Sigmoid colon (tissue), 7 donors: ENCODE results near the gene SARS2. TPM values are rescaled to one million over a fixed set of nuclear protein-coding genes. Genes with fewer than 3 reads are reported as not detected.

Source experiments
- DNase-seq: peaks from one replicate; pipeline ENCODE4 v3.0.0-alpha.2; 2019
- H3K27ac ChIP-seq, 4 donors: fragments of 200-600 bp; sonication (generic); one replicate each; pipeline ENCODE4 v1.5.1; 2016 to 2019; ENCODE audit warnings: mild to moderate bottlenecking in 1 of 4
- H3K27me3 ChIP-seq, 3 donors: fragments of 200-600 bp; sonication (generic); one replicate each; pipeline ENCODE4 v1.5.1; 2019; ENCODE audit warnings: mild to moderate bottlenecking in 1 of 3
- H3K36me3 ChIP-seq, 4 donors: fragments of 200-600 bp; sonication (generic); one replicate each; pipeline ENCODE4 v1.5.1; 2016 to 2019
- H3K4me1 ChIP-seq, 4 donors: fragments of 200-600 bp; sonication (generic); one replicate each; pipeline ENCODE4 v1.5.1; 2017 to 2019
- H3K4me3 ChIP-seq, 4 donors: fragments of 200-600 bp; sonication (generic); one replicate each; pipeline ENCODE4 v1.5.1; 2017 to 2019; ENCODE audit warnings: mild to moderate bottlenecking in 2 of 4, moderate library complexity in 1 of 4
- H3K9me3 ChIP-seq, 4 donors: fragments of 200-600 bp in 3 of 4; sonication (generic) in 3 of 4; one replicate each; pipeline versions ENCODE4 v1.5.1 to v1.6.1; 2013 to 2019
- CTCF ChIP-seq, 4 experiments: fragments of 450-650 bp in 3 of 4; fragments of 200-600 bp in 1 of 4; IDR thresholded peaks; one replicate each; pipeline ENCODE4 v1.5.1; 2016 to 2019; ENCODE audit warnings: antibody characterized with exemption in 4 of 4, mild to moderate bottlenecking in 3 of 4, moderate library complexity in 2 of 4
- EP300 ChIP-seq, 4 donors: sonication (generic); formaldehyde crosslinking; IDR thresholded peaks; one replicate each; pipeline ENCODE4 v1.6.1; 2017; ENCODE audit warnings: antibody characterized with exemption in 4 of 4
- POLR2A ChIP-seq, 2 donors: fragments of 450-650 bp; IDR thresholded peaks; one replicate each; pipeline ENCODE4 v1.6.1; 2016; ENCODE audit warnings: antibody characterized with exemption in 2 of 2, mild to moderate bottlenecking in 2 of 2, moderate library complexity in 2 of 2
- POLR2AphosphoS5 ChIP-seq, 4 donors: sonication (generic); formaldehyde crosslinking; IDR thresholded peaks; one replicate each; pipeline ENCODE4 v1.6.1; 2017; ENCODE audit warnings: antibody characterized with exemption in 4 of 4
- WGBS, 2 donors: extraction: QIAGEN DNeasy Blood & Tissue Kit; methylation state at CpG; one replicate each; pipeline ENCODE4 v1.1.7; 2013; 5-methylcytosine and 5-hydroxymethylcytosine counted together
- intact Hi-C: fragments of 100-400 bp; cut with DNase I; formaldehyde crosslinking; loops from one replicate; pipeline ENCODE4 v1.15.1; 2023
- polyA plus RNA-seq, 3 donors: library from polyadenylated mRNA; stranded (reverse); fragments of 200-250 nt; gene quantifications; one replicate each; pipeline ENCODE4 v1.2.3, GENCODE V29; 2013
- total RNA-seq, 4 donors: library from RNA; depleted of rRNA; stranded (reverse); fragments of >200 nt; gene quantifications; one replicate each; pipeline ENCODE4 v1.1.0, GENCODE V29; 2016
- donor health status: healthy with polysubstance abuse.
- donor health status: Bipolar disorder and iron deficiency.
- donor health status: healthy.

SARS2 gene
- total and polyA plus RNA-seq, 7 donors = 7.4 to 38.9 (median 15.3) TPM

- DNase-seq = no peak
Observed at GRCh38 chr19:38869160-38869835, 61.3 kb downstream of the SARS2 start.

GRCh38 chr19:38868551-38868950 is 62.0 kb downstream of the SARS2 start:
- Histone ChIP-seq H3K4me3 (no peak overlapping the region), H3K27ac (no peak overlapping the region), H3K27me3 (no peaks in the 10 kb centered on the region), H3K36me3 (no peaks in the 10 kb centered on the region), H3K4me1 (peaks cover 0 to 17% (median 15%) of the 10 kb centered on the region in 4 donors), H3K9me3 (no peaks in the 10 kb centered on the region)
- no peak for DNase-seq
- intact Hi-C loops = loop anchor here (2.0 kb wide), 1 partner anchor 16 kb away; no protein-coding TSS in a partner anchor
- WGBS, 2 donors = 79 to 91% methylated on average over 6 of the region's 6 CpGs
- TF ChIP-seq POLR2A (IDR thresholded peaks at IDR 0.05) (no peak), POLR2AphosphoS5 (IDR thresholded peaks at IDR 0.05) (no peak), CTCF (IDR thresholded peaks at IDR 0.05) (no peak), EP300 (IDR thresholded peaks at IDR 0.05) (no peak)

More at GRCh38 chr19:38869160-38869835, 61.3 kb downstream of the SARS2 start:
- H3K27ac ChIP-seq = peak overlapping the region in 3 of 4 donors; percentile 45 to 64 (median 59)
- H3K9me3 ChIP-seq = no peaks in the 10 kb centered on the region
- peak overlapping the region; percentile 13 to 55 (median 48) for H3K4me3 ChIP-seq
- intact Hi-C loops = loop anchor here (2.0 kb wide), 1 partner anchor 16 kb away; no protein-coding TSS in a partner anchor
- peaks cover 0 to 17% (median 15%) of the 10 kb centered on the region in 4 donors for H3K4me1 ChIP-seq
- WGBS, 2 donors = 30 to 71% methylated on average over 34 of the region's 34 CpGs
- no peaks in the 10 kb centered on the region for H3K36me3 ChIP-seq
- no peaks in the 10 kb centered on the region for H3K27me3 ChIP-seq
- TF ChIP-seq POLR2AphosphoS5 (IDR thresholded peaks at IDR 0.05) (no peak), CTCF (IDR thresholded peaks at IDR 0.05) (no peak), EP300 (IDR thresholded peaks at IDR 0.05) (no peak)

GRCh38 chr19:38867171-38867780 is 63.3 kb downstream of the SARS2 start:
- no peak overlapping the region for H3K4me3 ChIP-seq
- TF ChIP-seq EP300 (IDR thresholded peaks at IDR 0.05) (no peak), POLR2A (IDR thresholded peaks at IDR 0.05) (no peak), POLR2AphosphoS5 (IDR thresholded peaks at IDR 0.05) (no peak), CTCF (IDR thresholded peaks at IDR 0.05) (no peak)
- H3K4me1 ChIP-seq = peaks cover 0 to 28% (median 27%) of the 10 kb centered on the region in 4 donors
- H3K27me3 ChIP-seq = no peaks in the 10 kb centered on the region
- 90% methylated on average over 10 of the region's 10 CpGs for WGBS, 2 donors
- no peaks in the 10 kb centered on the region for H3K9me3 ChIP-seq
- no peak overlapping the region for H3K27ac ChIP-seq
- no peaks in the 10 kb centered on the region for H3K36me3 ChIP-seq
- intact Hi-C loops = no loop called here
- DNase-seq = no peak

Other genes starting within 250 kb of the SARS2 start
- 1 to 10 TPM in 1 of 4 donors, under 1 TPM in 2, not detected in 1; 0.33 to 3.0 (median 0.54) TPM for gene CAPN12, start 186.3 kb downstream of the SARS2 start, total RNA-seq
- gene CAPN12, start 186.3 kb downstream of the SARS2 start, polyA plus RNA-seq = 10 to 100 TPM in 1 of 3 donors, 1 to 10 TPM in 2; 5.3 to 14.3 (median 6.0) TPM
- gene LGALS7, start 157.2 kb downstream of the SARS2 start, total RNA-seq = not detected
- not detected for gene LGALS7, start 157.2 kb downstream of the SARS2 start, polyA plus RNA-seq
- 1 to 10 TPM in 1 of 4 donors, not detected in 3; 3.0 TPM for gene LGALS7B, start 141.6 kb downstream of the SARS2 start, total RNA-seq
- gene LGALS7B, start 141.6 kb downstream of the SARS2 start, polyA plus RNA-seq = 1 to 10 TPM in 1 of 3 donors, not detected in 2; 1.2 TPM
- gene LGALS4, start 117.8 kb downstream of the SARS2 start, total RNA-seq = 10 to 100 TPM in 1 of 4 donors, 1 to 10 TPM in 2, under 1 TPM in 1; 0.33 to 13.2 (median 4.4) TPM
- 1,000 to 10,000 TPM; 2,620 to 9,832 (median 7,672) TPM for gene LGALS4, start 117.8 kb downstream of the SARS2 start, polyA plus RNA-seq
- 100 to 1,000 TPM in 3 of 4 donors, 10 to 100 TPM in 1; 99.5 to 149 (median 120) TPM for gene ECH1, start 99.0 kb downstream of the SARS2 start, total RNA-seq
- 100 to 1,000 TPM; 348 to 548 (median 422) TPM for gene ECH1, start 99.0 kb downstream of the SARS2 start, polyA plus RNA-seq
- gene HNRNPL, start 80.8 kb downstream of the SARS2 start, total RNA-seq = 100 to 1,000 TPM; 140 to 201 (median 171) TPM
- gene HNRNPL, start 80.8 kb downstream of the SARS2 start, polyA plus RNA-seq = 100 to 1,000 TPM; 115 to 206 (median 129) TPM
- gene RINL, start 52.5 kb downstream of the SARS2 start, total RNA-seq = 10 to 100 TPM in 1 of 4 donors, 1 to 10 TPM in 3; 3.5 to 15.8 (median 4.7) TPM
- 10 to 100 TPM in 1 of 3 donors, 1 to 10 TPM in 2; 3.7 to 17.6 (median 4.8) TPM for gene RINL, start 52.5 kb downstream of the SARS2 start, polyA plus RNA-seq
- gene SIRT2, start 31.1 kb downstream of the SARS2 start, total RNA-seq = 10 to 100 TPM; 65.5 to 92.7 (median 85.2) TPM
- 10 to 100 TPM; 36.2 to 46.7 (median 39.0) TPM for gene SIRT2, start 31.1 kb downstream of the SARS2 start, polyA plus RNA-seq
- 10 to 100 TPM; 13.8 to 20.2 (median 16.9) TPM for gene NFKBIB, start 30.8 kb downstream of the SARS2 start, total RNA-seq
- 10 to 100 TPM; 28.8 to 63.9 (median 45.8) TPM for gene NFKBIB, start 30.8 kb downstream of the SARS2 start, polyA plus RNA-seq
- gene CCER2, start 18.6 kb downstream of the SARS2 start, total RNA-seq = 1 to 10 TPM in 1 of 4 donors, under 1 TPM in 1, not detected in 2; 0.83 to 1.1 TPM
- under 1 TPM in 1 of 3 donors, not detected in 2; 0.90 TPM for gene CCER2, start 18.6 kb downstream of the SARS2 start, polyA plus RNA-seq
- 10 to 100 TPM; 25.0 to 30.7 (median 27.5) TPM for gene MRPS12, start 181 bp upstream of the SARS2 start, total RNA-seq
- 10 to 100 TPM; 58.9 to 74.4 (median 73.2) TPM for gene MRPS12, start 181 bp upstream of the SARS2 start, polyA plus RNA-seq
- gene FBXO17, start 45.0 kb upstream of the SARS2 start, total RNA-seq = 10 to 100 TPM; 20.3 to 28.6 (median 25.9) TPM
- gene FBXO17, start 45.0 kb upstream of the SARS2 start, polyA plus RNA-seq = 1 to 10 TPM; 1.6 to 4.8 (median 3.3) TPM
- 10 to 100 TPM in 1 of 4 donors, 1 to 10 TPM in 3; 3.0 to 17.7 (median 3.7) TPM for gene FBXO27, start 101.8 kb upstream of the SARS2 start, total RNA-seq
- gene FBXO27, start 101.8 kb upstream of the SARS2 start, polyA plus RNA-seq = 1 to 10 TPM in 2 of 3 donors, under 1 TPM in 1; 0.23 to 1.3 (median 1.2) TPM
- gene ACP7, start 153.6 kb upstream of the SARS2 start, total RNA-seq = not detected
- gene ACP7, start 153.6 kb upstream of the SARS2 start, polyA plus RNA-seq = not detected
- gene PAK4, start 195.0 kb upstream of the SARS2 start, total RNA-seq = 10 to 100 TPM in 2 of 4 donors, 1 to 10 TPM in 2; 6.2 to 27.1 (median 9.3) TPM
- 10 to 100 TPM; 42.1 to 62.0 (median 45.0) TPM for gene PAK4, start 195.0 kb upstream of the SARS2 start, polyA plus RNA-seq